ENCODE results near the gene ZNF880.
"Not testable (repeated sequence)": the region's sequence is repeated elsewhere in the genome, so short reads cannot be mapped to it uniquely, and the experiment has no call there.

Gene ZNF880

DNA sequence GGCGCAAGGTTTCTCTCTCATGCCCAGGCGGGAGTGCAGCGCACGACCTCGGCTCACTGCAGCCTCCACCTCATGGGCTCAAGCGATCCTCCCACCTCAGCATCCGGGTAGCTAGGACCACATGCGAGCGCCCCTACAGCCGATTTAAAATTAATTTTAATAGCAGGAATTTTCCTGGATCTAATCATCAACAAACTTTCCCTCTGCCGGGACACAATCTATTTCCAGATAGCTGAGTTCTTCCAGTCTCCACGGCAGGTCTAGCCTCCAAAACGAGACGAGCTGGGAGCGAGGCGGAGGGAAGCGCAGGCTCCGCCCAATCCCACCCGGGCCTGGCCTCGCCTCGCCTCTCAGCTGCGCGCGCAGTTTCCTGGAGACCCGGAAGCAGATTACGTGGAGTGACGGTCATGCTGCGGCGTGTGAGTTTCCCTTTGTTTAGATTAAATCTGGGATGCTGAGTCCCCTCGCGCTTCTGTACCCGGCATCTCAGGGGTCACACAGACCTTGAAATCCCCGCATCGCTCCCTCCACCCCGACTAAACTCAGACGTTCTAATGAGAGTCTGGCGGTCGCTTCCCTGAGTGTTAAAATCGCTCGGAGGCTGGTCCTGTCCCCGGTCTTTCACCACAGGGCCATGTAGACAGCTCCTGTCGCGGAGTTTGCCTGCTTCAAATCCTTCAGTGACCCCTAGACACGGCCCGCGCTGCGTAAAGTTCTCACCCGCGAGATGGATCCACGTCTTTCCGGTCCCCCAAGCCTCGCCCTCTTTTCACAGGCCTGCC is at the start of gene ZNF880:
Gene ZNF880, plus strand, starts transcription at position 365 of the 782 bp plus-strand sequence. Its CDS starts 43 bp downstream, at position 408.
- peak; percentile 45 for DNase-seq

- DNase-seq = no peak
Observed at GRCh38 chr19:52322429-52322828, 47.3 kb upstream of the ZNF880 start.

DNA sequence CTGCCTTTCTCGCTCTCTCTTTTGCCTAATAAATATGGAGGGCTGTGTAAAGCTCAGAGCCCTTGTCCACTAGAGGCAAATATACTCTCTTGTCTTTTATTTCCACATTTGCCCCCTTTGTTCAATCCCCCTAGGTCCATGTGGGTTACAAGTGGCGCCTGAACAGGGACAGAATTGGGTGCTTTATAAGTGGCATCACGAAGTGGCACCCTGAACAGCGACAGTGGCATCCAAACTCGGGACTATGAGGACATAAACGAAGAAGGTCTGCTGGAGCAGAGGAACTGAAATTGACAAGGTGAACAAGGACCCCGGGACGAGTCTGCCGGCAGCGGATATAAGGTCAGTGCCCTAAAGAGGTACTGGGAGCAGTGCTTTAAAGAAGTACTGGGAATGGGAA is 38.0 kb upstream of the ZNF880 start:
- no peak for DNase-seq

DNA sequence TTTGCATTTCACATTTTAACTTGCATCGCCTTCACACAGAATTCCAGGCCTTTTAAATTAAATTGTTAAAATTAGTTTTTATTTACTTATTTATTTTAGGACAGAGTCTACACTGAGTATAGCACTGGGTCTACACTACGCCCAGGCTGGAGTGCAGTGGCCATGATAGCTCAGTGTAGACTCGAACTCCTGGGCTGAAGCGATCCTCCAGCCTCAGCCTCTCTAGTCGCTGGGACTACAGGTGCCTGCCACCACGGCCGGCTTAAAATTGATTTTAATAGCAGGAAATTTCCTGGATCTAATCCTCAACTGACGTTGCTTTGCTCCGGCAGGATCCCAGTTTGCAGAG is 34.0 kb upstream of the ZNF880 start:
- no peak for DNase-seq

GRCh38 chr19:52336117-52336790 is 33.5 kb upstream of the ZNF880 start, which contains the start of gene ZNF610:
TSS of gene ZNF610 (plus strand) at chr19:52336243. CDS start at chr19:52349173, 12,930 bp downstream.
- DNase-seq = peak; percentile 9

DNA sequence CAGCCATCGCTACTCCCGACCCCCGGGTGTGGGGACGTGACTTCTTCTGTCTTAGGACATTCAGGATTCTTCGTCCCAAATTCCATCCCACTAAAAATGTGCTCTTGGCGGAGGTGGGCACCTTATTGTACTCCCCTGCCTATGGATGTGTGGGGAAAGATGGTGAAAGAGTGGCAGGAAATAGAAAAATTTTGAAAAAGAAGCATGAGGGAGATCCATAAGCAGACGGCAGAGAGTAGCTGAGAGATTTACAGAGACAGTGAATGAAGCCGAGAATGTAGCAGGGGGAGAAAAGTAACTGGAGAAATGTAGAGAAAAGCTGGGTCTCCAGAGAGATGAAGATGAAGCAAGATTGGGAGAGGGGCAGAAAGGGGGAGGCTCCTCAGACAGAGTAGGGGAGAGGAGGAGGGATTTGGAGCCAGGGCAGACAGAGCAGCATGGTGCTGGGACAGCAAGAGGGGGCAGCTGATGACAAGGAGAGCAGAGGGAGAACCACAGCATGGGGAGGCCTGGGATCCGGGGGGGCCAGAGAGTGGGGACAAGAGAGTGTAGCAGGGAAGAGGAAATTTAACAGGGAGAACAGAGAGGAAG is 32.8 kb upstream of the ZNF880 start:
- DNase-seq = no peak

DNA sequence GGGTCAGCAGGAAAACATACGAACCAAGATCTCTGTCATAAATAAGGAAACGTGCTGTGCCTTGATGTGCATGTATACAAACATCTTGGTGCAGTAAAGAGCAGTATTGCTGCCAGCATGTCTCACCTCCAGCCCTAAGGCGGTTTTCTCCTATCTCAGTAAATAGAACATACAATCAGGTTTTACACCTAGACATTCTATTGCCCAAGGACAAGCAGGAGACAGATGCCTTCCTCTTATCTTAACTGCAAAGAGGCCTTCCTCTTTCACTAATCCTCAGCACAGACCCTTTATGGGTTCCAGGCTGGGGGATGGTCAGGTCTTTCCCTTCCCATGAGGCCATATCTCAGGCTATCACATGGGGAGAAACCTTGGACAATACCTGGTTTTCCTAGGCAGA is 30.7 kb upstream of the ZNF880 start:
- not testable (repeated sequence) for DNase-seq

GRCh38 chr19:52343548-52343947 is 26.2 kb upstream of the ZNF880 start:
- peak; percentile 70 for DNase-seq

GRCh38 chr19:52345162-52345561 is 24.6 kb upstream of the ZNF880 start:
- no peak for DNase-seq

GRCh38 chr19:52351512-52351911 is 18.2 kb upstream of the ZNF880 start:
- no peak for DNase-seq

- no peak for DNase-seq
Observed at GRCh38 chr19:52366414-52366824, 3.3 kb upstream of the ZNF880 start.

- DNase-seq = no peak
Observed at GRCh38 chr19:52370341-52370710, 603 bp downstream of the ZNF880 start.

- DNase-seq = no peak
Observed at GRCh38 chr19:52391135-52391534, 21.4 kb downstream of the ZNF880 start.

GRCh38 chr19:52397310-52398080 is 27.8 kb downstream of the ZNF880 start, which contains the start of gene ZNF528:
TSS of gene ZNF528 (plus strand) at chr19:52397849. CDS start at chr19:52402014, 4,165 bp downstream.
- no peak for DNase-seq

GRCh38 chr19:52398081-52398441 is 28.3 kb downstream of the ZNF880 start:
- no peak for DNase-seq

GRCh38 chr19:52410276-52410675 is 40.6 kb downstream of the ZNF880 start:
- no peak for DNase-seq

- DNase-seq = no peak
Observed at GRCh38 chr19:52415711-52416110, 46.0 kb downstream of the ZNF880 start.

DNA sequence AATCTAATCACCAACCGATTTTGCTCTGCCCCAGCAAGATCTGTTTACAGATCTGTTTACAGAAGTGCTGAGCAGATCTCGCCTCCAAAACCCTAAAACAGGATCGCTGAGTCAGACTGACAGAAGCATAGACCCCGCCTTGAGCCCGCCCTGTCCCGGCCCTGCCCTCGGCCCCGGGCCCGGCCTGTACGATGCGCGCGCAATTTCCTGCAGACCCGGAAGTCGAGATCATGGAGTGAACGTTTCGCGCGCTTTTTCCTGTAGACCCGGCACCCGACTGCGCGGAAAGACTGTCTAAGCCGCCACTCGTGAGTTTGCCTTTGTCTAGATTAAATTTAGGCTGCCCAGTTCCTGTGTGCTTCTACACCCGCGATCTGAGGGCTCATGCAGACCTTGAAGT is 59.2 kb downstream of the ZNF880 start, which contains the start of gene ZNF534:
Gene ZNF534, plus strand, starts transcription at position 212 of the 400 bp plus-strand sequence. CDS start 2,327 bp downstream, outside the sequence.
- DNase-seq = no peak
